Activated CD8-positive, alpha-beta T cell treated with anti-CD3 and anti-CD28 coated beads for 36 hours (primary cell): ENCODE results near the gene ZNF605. TPM values are rescaled to one million over a fixed set of nuclear protein-coding genes. Genes with fewer than 3 reads are reported as not detected.

Source experiments
- ATAC-seq: fragments of 200-7000 bp; cut with Tn5 transposase; one replicate; pipeline ENCODE4 v1.10.0; 2021; ENCODE audit warnings: mild to moderate bottlenecking, moderate library complexity
- CTCF ChIA-PET: fragments of 350-600 bp; sonication (Branson Sonifier 250); formaldehyde crosslinking; loops from one replicate; lab custom pipeline; 2021; ENCODE audit warnings: antibody characterized with exemption; lab: Charles Lee
- POLR2A ChIA-PET: fragments of 350-600 bp; sonication (Branson Sonifier 250); formaldehyde crosslinking; loops from one replicate; lab custom pipeline; 2021; ENCODE audit warnings: antibody characterized with exemption; lab: Charles Lee
- DNase-seq: peaks from one replicate; pipeline ENCODE4 v3.0.0-alpha.2; 2020
- H3K27ac Mint-ChIP-seq: one replicate; pipeline ENCODE4 v1.8.0; 2021; ENCODE audit warnings: mild to moderate bottlenecking, mixed read lengths
- H3K27me3 Mint-ChIP-seq: one replicate; pipeline ENCODE4 v1.8.0; 2021; ENCODE audit warnings: mixed read lengths
- H3K36me3 Mint-ChIP-seq: one replicate; pipeline ENCODE4 v1.8.0; 2021; ENCODE audit warnings: low read depth, mixed read lengths
- H3K4me1 Mint-ChIP-seq: one replicate; pipeline ENCODE4 v1.8.0; 2021; ENCODE audit warnings: low read depth, mixed read lengths
- H3K4me3 Mint-ChIP-seq: one replicate; pipeline ENCODE4 v1.8.0; 2021; ENCODE audit warnings: mild to moderate bottlenecking, moderate library complexity, mixed read lengths
- H3K9me3 Mint-ChIP-seq: one replicate; pipeline ENCODE4 v1.8.0; 2021; ENCODE audit warnings: mixed read lengths
- intact Hi-C: fragments of 100-400 bp; cut with micrococcal nuclease; formaldehyde crosslinking; loops from one replicate; pipeline ENCODE4 v1.10.0; 2022
- total RNA-seq, 2 experiments: library from RNA; stranded (reverse); gene quantifications; one replicate each; pipeline ENCODE4 v1.2.3, GENCODE V29; 2021
- TF ChIP-seq, protein P1 (sequence below): fragments of 200-600 bp; IDR thresholded peaks from one replicate; pipeline ENCODE4 v1.8.0; 2022; ENCODE audit warnings: antibody characterized with exemption, mild to moderate bottlenecking

The ZNF605 gene
- total RNA-seq, 2 experiments from 2014 or later, result 6.4 to 6.8 TPM

DNA sequence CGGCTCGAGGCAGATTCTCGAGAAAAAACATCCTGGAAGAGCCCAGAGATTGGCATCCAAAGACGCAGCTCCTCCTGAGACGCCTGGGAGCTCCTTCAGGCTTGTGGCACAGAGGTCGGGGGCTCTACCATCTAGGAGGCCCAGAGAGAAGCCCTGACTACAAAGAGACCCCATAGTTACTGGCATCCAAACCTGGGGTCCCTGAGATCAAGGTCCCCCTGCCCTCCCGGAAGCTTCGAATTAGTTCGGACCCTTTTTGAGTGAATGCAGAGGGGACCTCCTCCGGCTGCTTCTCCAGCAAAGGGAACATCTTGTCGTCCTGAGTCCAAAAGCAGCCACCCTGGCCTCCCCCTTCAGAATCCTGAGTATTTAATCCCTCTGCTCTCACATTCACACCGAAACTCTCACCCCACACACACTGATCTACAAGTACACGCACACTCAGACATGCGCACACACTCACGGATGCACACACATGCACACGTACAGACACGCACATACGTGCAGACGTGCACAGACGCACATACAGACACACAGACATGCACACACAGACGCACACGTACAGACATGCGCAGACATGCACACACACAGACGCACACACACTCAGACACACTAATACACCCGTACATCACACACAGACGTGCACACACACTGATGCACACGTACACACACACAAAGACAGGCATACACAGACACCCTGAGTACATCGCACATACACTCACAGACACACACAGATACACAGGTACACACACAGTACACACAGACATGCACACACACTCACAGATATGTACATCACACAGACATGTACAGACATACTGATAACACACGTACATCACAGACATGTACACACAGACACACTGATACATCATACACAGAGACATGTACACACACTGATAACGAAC lies 5.9 kb downstream of the ZNF605 start:
- DNase-seq (no peak), ATAC-seq (no peak)
- intact Hi-C loops, result no loop called here
- no peak overlapping the region for H3K4me3 Mint-ChIP-seq
- H3K36me3 Mint-ChIP-seq, result peaks cover 55% of the 10 kb centered on the region
- ChIA-PET POLR2A (no interaction called here), CTCF (no interaction called here)
- peaks cover 14% of the 10 kb centered on the region for H3K4me1 Mint-ChIP-seq
- H3K9me3 Mint-ChIP-seq, result peaks cover 35% of the 10 kb centered on the region
- H3K27me3 Mint-ChIP-seq, result no peaks in the 10 kb centered on the region
- H3K27ac Mint-ChIP-seq, result no peak overlapping the region
- TF ChIP-seq, protein P1, sequence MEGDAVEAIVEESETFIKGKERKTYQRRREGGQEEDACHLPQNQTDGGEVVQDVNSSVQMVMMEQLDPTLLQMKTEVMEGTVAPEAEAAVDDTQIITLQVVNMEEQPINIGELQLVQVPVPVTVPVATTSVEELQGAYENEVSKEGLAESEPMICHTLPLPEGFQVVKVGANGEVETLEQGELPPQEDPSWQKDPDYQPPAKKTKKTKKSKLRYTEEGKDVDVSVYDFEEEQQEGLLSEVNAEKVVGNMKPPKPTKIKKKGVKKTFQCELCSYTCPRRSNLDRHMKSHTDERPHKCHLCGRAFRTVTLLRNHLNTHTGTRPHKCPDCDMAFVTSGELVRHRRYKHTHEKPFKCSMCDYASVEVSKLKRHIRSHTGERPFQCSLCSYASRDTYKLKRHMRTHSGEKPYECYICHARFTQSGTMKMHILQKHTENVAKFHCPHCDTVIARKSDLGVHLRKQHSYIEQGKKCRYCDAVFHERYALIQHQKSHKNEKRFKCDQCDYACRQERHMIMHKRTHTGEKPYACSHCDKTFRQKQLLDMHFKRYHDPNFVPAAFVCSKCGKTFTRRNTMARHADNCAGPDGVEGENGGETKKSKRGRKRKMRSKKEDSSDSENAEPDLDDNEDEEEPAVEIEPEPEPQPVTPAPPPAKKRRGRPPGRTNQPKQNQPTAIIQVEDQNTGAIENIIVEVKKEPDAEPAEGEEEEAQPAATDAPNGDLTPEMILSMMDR, result no peak

DNA sequence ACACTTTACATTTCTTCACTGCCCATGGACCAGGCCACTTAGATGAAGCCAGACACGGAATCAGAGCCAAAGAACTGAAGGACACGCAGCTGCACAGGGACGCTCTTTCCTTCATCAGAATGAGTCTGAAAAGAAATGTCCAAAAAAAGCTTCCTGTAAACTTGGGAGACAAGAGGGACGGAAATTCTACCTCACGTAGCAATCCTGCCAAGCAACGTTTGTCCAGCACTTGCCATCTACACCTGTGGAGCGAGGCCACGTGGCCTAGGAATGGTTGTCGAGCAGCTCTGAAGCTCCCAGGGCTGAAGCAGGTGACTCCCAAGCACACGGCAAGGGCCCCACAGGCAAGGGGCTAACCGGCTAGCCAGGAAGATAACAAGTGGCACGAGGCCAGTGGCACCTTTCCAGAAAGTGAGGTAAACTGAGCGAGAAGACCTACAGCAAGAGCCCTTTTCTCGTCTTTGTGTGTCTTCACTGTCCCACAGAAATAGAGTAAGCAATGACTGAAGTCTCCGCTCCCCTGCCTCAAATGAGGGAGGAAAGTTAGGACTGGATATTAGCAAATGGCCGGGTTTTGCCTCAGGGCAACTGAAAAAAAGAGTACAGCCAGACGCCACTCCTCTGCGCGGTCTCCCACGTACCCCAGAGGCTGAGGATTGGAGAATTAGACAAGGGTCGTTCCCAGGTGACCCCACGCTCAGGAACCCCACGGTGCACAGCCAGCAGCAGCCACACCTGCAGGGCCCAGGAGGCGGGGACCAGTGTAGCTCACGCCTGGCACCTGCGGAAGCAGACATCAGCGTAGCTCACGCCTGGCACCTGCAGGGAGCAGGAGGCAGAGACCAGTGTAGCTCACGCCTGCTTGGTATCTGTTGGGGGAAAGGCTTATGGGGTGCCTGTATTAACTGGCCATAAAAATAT lies 7.7 kb downstream of the ZNF605 start:
- no peak overlapping the region for H3K27ac Mint-ChIP-seq
- TF ChIP-seq, protein P1, result no peak
- H3K36me3 Mint-ChIP-seq, result peaks cover 64% of the 10 kb centered on the region
- H3K4me1 Mint-ChIP-seq, result no peaks in the 10 kb centered on the region
- no peak overlapping the region for H3K4me3 Mint-ChIP-seq
- no peaks in the 10 kb centered on the region for H3K27me3 Mint-ChIP-seq
- peaks cover 28% of the 10 kb centered on the region for H3K9me3 Mint-ChIP-seq
- no peak for ATAC-seq
- POLR2A ChIA-PET, result interaction anchor here (0.6 kb wide), 1 partner anchor 22 kb away, joined by 3 read pairs; no protein-coding TSS in a partner anchor
- intact Hi-C loops, result no loop called here
- DNase-seq, result no peak
- CTCF ChIA-PET, result no interaction called here

DNA sequence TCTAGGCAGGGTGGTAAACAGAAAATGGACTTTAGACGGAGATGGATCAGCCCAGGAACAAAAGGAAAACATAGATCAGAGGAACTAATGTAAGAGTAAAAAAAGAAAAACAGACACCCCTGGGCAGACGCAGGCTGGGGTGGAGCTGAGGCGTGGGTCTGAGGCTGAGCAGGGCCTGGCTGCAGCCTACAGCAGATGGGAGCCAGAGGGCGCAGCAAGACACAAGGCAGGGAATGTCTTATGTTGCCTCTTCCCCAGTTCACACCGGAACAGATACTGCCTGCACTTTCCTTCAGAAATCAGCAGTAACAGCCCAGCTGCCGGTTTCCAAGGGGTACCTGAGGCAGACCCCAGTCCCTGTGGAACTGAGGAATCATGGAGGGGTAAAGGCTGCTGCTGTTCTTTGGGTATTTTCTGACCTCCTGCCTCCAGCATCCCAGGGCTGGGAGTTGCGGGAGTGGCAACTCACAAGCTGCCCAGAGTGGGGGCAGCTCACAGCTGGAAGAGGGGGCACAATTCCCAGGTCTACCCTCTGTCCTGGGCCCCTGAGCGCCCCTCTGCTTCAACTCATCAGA lies 9.8 kb downstream of the ZNF605 start:
- ChIA-PET CTCF (no interaction called here), POLR2A (no interaction called here)
- Mint-ChIP-seq H3K36me3 (peaks cover 75% of the 10 kb centered on the region), H3K4me1 (no peaks in the 10 kb centered on the region), H3K4me3 (no peak overlapping the region), H3K27ac (no peak overlapping the region), H3K27me3 (no peaks in the 10 kb centered on the region), H3K9me3 (peaks cover 31% of the 10 kb centered on the region)
- ATAC-seq, result no peak
- DNase-seq, result no peak
- TF ChIP-seq, protein P1, result no peak
- intact Hi-C loops, result no loop called here

DNA sequence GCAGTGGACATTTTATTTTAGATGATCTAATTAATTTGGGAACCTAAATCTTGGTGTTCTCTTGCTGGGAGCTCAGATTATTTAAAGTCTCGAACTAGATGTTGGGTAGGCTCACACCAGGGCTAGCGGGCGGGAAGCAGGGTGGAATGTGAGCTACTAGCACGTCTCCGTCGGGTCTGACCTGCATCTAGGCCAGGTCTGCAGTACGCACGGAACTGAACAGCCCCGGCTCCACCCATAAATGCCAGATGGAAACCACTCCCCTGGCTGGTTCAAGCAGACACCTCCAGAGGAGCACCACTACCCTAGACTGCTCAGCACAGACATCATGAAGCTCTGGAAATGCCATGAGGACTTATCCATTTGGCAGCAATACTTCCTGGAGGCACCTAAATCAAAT lies 10.3 kb downstream of the ZNF605 start:
- DNase-seq (no peak), ATAC-seq (no peak)
- no peak overlapping the region for H3K4me3 Mint-ChIP-seq
- peaks cover 80% of the 10 kb centered on the region for H3K36me3 Mint-ChIP-seq
- CTCF ChIA-PET, result no interaction called here
- H3K27ac Mint-ChIP-seq, result no peak overlapping the region
- intact Hi-C loops, result no loop called here
- TF ChIP-seq, protein P1, result no peak
- no peaks in the 10 kb centered on the region for H3K27me3 Mint-ChIP-seq
- H3K9me3 Mint-ChIP-seq, result peaks cover 36% of the 10 kb centered on the region
- no peaks in the 10 kb centered on the region for H3K4me1 Mint-ChIP-seq
- POLR2A ChIA-PET, result no interaction called here
